ENCODE results near the gene TSPAN31.

- no peak for TF ChIP-seq ARNT (IDR thresholded peaks at IDR 0.05)
- TF ChIP-seq FOXM1 (IDR thresholded peaks at IDR 0.05; ENCODE audit: borderline replicate concordance): no peak
- no peak for TF ChIP-seq SP1 (IDR thresholded peaks at IDR 0.05)
Observed at GRCh38 chr12:57781801-57782200, 37.0 kb downstream of the TSPAN31 start.
